Posterior cingulate gyrus (tissue), 11 donors: ENCODE data around the gene FAM25G.
A peak's percentile ranks its signal among the peaks of the same experiment; 100 is the strongest.
"Not testable (repeated sequence)": the region's sequence is repeated elsewhere in the genome, so short reads cannot be mapped to it uniquely, and the experiment has no call there.

ENCODE experiments used
- DNase-seq, 10 donors: peaks; one replicate each; pipeline versions ENCODE4 v3.0.0 to v3.0.0-alpha.2; 2020 to 2021; ENCODE audit warnings: mixed read lengths in 3 of 10
- intact Hi-C: fragments of 100-400 bp; cut with DNase I; formaldehyde crosslinking; loops from one replicate; pipeline ENCODE4 v1.15.1; 2023

FAM25G gene

GRCh38 chr10:47467458-47467857 is 24.0 kb downstream of the FAM25G start:
- DNase-seq, result peak in 1 of 10 donors; percentile 51
- intact Hi-C loops, result not testable (repeated sequence)

GRCh38 chr10:47465216-47465917 is 26.1 kb downstream of the FAM25G start:
- intact Hi-C loops, result not testable (repeated sequence)

DNA sequence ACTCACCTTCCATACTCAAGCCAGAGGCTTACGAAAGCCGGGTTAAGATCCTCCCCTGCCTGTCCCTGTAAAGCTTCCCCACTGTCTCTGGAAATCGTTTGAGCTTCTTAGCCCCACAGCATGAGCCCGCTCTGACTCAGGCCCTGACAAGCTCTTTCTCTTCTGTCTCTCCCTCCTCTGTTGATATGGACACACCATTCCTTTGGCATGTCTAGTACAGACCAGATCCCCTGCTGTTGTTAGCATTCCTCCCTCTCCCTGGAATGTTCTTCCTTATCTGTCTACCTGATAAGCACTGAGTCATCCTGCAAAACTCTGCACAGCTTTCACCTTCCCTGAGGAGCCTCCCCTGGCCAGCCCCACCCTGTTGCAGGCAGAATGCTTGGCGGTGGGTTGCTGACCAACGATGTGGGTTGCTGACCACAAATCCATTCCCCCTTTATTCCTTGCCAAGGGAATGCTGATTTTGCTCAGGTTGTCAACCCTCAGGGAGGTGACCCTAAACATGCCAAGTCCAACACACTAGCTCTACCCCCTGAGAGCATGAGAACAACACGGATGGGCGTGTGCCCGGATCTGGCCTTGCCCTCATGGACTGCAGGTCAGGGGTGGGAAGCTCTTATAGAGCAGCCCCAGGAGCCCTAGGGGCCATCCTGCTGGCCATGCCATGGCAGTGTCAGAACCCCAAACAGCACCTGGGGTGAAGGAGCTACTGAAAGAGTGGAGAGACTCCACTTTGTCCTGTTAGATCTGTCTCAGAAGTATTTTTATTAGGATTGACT is 28.7 kb downstream of the FAM25G start:
- intact Hi-C loops, DNase-seq: not testable (repeated sequence)

More at GRCh38 chr10:47465216-47465917, 26.1 kb downstream of the FAM25G start:
- DNase-seq, result not testable (repeated sequence)

DNA sequence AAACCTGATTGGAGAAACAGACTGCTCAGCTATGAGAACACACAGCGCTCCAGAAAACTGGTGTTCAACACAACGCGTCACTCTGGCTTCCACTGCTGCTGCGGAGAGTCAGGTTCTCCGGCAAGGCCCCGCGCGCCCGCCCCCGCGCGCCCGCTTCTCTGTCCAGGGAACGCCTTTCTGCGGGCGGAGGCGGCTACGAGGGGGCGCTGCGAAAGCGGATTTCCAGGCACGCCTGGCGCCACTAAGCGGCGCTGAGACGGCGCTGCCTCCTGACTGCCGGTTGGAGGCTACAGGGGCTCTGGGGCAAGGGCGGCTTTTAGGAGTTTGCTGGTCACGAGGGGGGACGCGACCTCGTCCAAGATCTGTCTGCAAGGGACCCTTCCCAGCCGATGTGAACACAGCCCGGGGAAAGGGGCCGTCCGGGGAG is 30.2 kb downstream of the FAM25G start:
- DNase-seq, result peak in 6 of 10 donors; percentile 26 to 92 (median 60)
- intact Hi-C loops, result not testable (repeated sequence)

DNA sequence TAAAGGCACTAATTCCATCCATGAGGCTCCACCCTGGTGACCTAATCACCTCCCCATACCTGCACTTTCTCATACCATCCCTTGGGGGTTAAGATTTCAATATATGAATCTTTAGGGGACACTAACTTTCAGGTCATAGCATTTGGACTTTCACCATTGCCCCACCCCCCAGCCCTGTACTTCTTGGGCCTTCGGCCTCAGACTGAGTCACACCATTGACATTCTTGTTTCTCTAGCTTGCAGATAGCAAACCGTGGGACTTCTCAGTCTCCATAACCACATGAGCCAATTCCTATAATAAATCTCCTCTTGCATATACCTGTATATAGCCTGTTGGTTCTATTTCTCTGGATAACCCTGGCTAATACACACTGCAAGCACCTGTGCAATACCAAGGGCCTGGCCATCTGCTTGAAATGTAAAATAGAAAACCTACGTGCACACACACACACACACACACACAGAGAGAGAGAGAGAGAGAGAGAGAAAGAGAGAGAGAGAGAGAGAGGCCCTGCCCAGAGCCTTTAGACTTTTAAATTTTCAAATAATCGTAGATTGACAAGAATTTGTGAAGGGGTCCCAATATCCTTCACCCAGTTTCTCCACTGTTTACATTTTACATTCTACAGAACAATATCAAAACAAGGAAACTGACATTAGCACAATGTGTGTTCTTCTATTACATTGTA is 32.9 kb downstream of the FAM25G start:
- intact Hi-C loops, result no loop called here
- no peak for DNase-seq

GRCh38 chr10:47457826-47458225 is 33.7 kb downstream of the FAM25G start:
- no peak for DNase-seq

GRCh38 chr10:47457528-47457820 is 34.0 kb downstream of the FAM25G start:
- DNase-seq, result peak in 1 of 10 donors; percentile 75
- intact Hi-C loops, result no loop called here

More at GRCh38 chr10:47457826-47458225, 33.7 kb downstream of the FAM25G start:
- intact Hi-C loops, result no loop called here

DNA sequence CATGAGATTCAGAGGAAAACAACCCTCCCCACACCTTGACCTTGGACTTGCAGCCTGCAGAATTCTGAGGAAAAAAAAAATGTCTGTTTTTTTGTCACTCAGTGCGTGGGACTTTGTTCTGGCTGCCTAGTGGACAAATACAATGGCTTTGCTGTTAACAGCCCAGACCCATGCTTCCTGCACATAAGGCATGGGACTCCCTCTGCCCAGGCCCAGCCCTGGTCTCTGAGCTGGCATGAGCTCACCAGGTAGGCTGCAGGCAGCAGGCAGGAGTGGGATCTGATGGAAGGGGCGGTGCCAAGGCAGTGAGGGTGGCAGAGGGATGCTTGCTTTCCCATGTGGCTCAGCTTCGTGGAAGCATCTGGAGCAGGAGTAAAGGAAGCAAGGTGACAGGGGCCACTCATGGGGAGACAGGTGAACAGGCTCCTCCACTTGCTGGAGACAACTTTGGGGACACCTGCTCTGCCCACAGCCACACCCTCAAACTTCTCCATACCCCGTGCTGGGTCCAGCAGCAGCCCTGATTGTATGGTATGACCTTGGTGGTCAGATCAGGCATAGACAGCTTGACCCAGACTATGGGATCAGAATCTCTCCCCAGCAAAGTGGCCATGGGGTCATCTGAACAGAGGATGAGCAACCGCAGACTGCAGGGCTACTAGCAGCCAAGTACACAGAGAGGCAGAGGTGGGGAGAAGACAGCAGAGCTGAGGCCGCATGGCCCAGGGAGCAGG is 34.5 kb downstream of the FAM25G start:
- intact Hi-C loops, result no loop called here
- DNase-seq, result peak in 2 of 10 donors; percentile 62 to 73

- intact Hi-C loops, result no loop called here
- DNase-seq, result peak in 2 of 10 donors; percentile 59 to 78
These were observed 35.3 kb downstream of the FAM25G start for GRCh38 chr10:47456079-47456785.

- intact Hi-C loops, result not testable (repeated sequence)
- peak in 2 of 10 donors; percentile 64 to 67 for DNase-seq
These were observed 36.0 kb downstream of the FAM25G start for GRCh38 chr10:47455350-47456078.

GRCh38 chr10:47454780-47455058 is 36.8 kb downstream of the FAM25G start:
- intact Hi-C loops, result no loop called here

GRCh38 chr10:47454008-47454779 is 37.3 kb downstream of the FAM25G start:
- peak in 2 of 10 donors; percentile 59 to 74 for DNase-seq
- intact Hi-C loops, result no loop called here

More at GRCh38 chr10:47454780-47455058, 36.8 kb downstream of the FAM25G start:
- peak in 1 of 10 donors; percentile 49 for DNase-seq

GRCh38 chr10:47453141-47454007 is 38.1 kb downstream of the FAM25G start:
- peak in 1 of 10 donors; percentile 54 for DNase-seq
- intact Hi-C loops, result no loop called here

DNA sequence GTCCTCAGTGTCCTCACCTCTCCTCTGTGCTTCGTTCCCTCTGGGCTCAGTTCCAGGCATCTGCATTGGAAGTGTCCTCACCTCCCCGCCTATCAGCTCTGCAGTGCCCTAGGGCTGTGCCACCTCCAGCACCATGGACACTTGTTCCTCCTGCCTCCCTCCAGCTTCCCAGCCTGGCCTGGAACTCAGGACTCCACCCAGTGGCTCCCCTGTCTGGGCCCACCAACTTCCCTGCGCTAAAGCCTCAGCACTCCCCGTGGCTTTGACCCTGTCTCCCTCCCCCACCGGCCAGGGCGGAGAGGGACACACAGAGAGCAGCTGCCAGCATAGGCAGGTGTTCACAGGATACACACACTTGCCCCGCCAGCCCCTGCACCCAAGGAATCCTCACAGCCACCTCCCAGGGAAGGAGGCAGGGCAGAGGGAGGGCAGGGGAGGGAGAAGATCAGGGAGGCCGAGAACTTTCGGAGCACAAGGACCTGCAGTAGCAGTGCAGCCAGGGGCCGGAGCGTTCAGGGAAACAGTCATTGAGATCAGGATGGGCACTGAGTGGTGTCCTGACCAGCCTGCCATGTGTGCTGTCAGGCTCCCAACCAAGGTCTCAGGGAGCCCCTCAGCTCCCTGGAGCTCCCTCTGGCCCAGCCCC is 38.9 kb downstream of the FAM25G start:
- intact Hi-C loops, result no loop called here
- peak in 1 of 10 donors; percentile 59 for DNase-seq

DNA sequence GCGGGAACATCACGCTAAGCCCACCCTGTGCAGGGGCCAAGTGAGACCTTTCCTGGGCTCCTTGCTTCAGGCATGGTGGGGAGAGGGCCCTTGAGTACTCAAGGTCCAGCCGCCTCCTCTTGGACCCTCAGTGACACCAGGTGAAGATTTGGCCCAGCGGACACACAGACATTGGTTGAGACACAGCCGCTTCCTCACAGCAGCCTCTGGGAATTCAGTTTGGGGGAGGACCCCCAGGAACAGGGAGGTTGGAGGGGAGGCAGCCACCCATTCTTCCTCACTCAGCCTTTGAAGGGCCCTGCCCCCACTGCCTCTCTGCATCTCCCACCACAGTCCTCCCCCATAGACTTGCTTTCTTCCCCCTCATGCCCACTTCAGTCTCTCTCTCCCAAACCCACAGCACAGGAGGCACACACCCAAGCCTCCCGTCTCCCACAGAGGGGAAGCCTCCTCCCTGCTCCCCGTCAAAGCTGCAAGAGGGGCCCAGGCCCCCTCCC is 39.5 kb downstream of the FAM25G start:
- peak in 1 of 10 donors; percentile 51 for DNase-seq
- intact Hi-C loops, result no loop called here

- DNase-seq, result peak in 1 of 10 donors; percentile 73
- intact Hi-C loops, result no loop called here
These were observed 40.1 kb downstream of the FAM25G start for GRCh38 chr10:47451273-47451997.
